SK-N-SH (cell line): ENCODE measurements around the gene ACTN2. TPM values are rescaled to one million over a fixed set of nuclear protein-coding genes. Genes with fewer than 3 reads are reported as not detected.

Experiments used
- CTCF ChIA-PET: fragments of 300-600, 350-600 bp; formaldehyde crosslinking; extraction: SDS; loops from one replicate; lab custom pipeline; 2021; lab: Yijun Ruan, JAX
- POLR2A ChIA-PET: fragments of 350-600 bp; sonication (Branson Sonifier 250); formaldehyde crosslinking; extraction: SDS; loops from one replicate; lab custom pipeline; 2020; ENCODE audit warnings: antibody characterized with exemption, inconsistent platforms; lab: Yijun Ruan, JAX
- DNase-seq: peaks from one replicate; pipeline ENCODE4 v3.0.0; 2012
- H2AFZ ChIP-seq: fragments of 200-600 bp; sonication (generic); 2 replicates; pipeline ENCODE4 v1.8.1; 2016; ENCODE audit warnings: antibody characterized with exemption, mild to moderate bottlenecking, low read depth
- H3F3A ChIP-seq: fragments of 200-600 bp; sonication (generic); replicated peaks from 2 replicates; pipeline ENCODE3; 2016; ENCODE audit warnings: antibody characterized with exemption, mild to moderate bottlenecking; ENCODE audit not compliant: insufficient read depth
- H3K27ac ChIP-seq, 2 experiments: fragments of 200-500 bp in 1 of 2; fragments of 200-600 bp in 1 of 2; sonication (Bioruptor generic) in 1 of 2; sonication (generic), shearing (Covaris generic) in 1 of 2; 2 replicates each; pipeline versions ENCODE4 v1.5.1 to v1.6.1; 2014 to 2016; ENCODE audit warnings: low read depth in 2 of 2, inconsistent platforms in 1 of 2, low read length in 1 of 2, mild to moderate bottlenecking in 1 of 2, mixed read lengths in 1 of 2
- H3K27me3 ChIP-seq: fragments of 200-600 bp; sonication (generic), shearing (Covaris generic); 2 replicates; pipeline ENCODE4 v1.6.1; 2016; ENCODE audit warnings: mixed run types; ENCODE audit not compliant: insufficient read depth
- H3K36me3 ChIP-seq, 2 experiments: fragments of 200-500 bp in 1 of 2; fragments of 200-600 bp in 1 of 2; sonication (Bioruptor generic) in 1 of 2; sonication (generic) in 1 of 2; replicated peaks in 1 of 2; 2 replicates each; pipeline versions ENCODE3 to v1.5.1; 2014 to 2016; ENCODE audit warnings: low read length in 1 of 2, mild to moderate bottlenecking in 1 of 2; ENCODE audit not compliant: insufficient read depth in 2 of 2, control insufficient read depth in 1 of 2
- H3K4me1 ChIP-seq, 2 experiments: fragments of 200-500 bp in 1 of 2; fragments of 200-600 bp in 1 of 2; sonication (Bioruptor generic) in 1 of 2; sonication (generic), shearing (Covaris generic) in 1 of 2; 2 replicates each; pipeline versions ENCODE4 v1.5.1 to v1.6.1; 2014 to 2016; ENCODE audit warnings: low read depth in 1 of 2, low read length in 1 of 2, mixed run types in 1 of 2; ENCODE audit not compliant: insufficient read depth in 2 of 2, control insufficient read depth in 1 of 2
- H3K4me2 ChIP-seq: fragments of 200-600 bp; sonication (generic), shearing (Covaris generic); 2 replicates; pipeline ENCODE4 v1.6.1; 2017; ENCODE audit warnings: mixed run types
- H3K4me3 ChIP-seq, 2 experiments: fragments of 200-500 bp in 1 of 2; fragments of 200-600 bp in 1 of 2; sonication (Bioruptor generic) in 1 of 2; sonication (generic), shearing (Covaris generic) in 1 of 2; 2 replicates each; pipeline versions ENCODE4 v1.5.1 to v1.8.1; 2014 to 2016; ENCODE audit warnings: low read depth in 2 of 2, inconsistent platforms in 1 of 2, low read length in 1 of 2, mild to moderate bottlenecking in 1 of 2, mixed read lengths in 1 of 2, moderate library complexity in 1 of 2
- H3K79me2 ChIP-seq: fragments of 200-600 bp; sonication (generic); 2 replicates; pipeline ENCODE4 v1.8.1; 2017; ENCODE audit warnings: mild to moderate bottlenecking; ENCODE audit not compliant: insufficient read depth
- H3K9ac ChIP-seq: fragments of 200-600 bp; sonication (generic); 2 replicates; pipeline ENCODE4 v1.6.1; 2017; ENCODE audit warnings: mixed run types
- H3K9me2 ChIP-seq: fragments of 200-600 bp; sonication (generic); 2 replicates; pipeline ENCODE4 v1.6.1; 2017; ENCODE audit warnings: mixed run types
- H3K9me3 ChIP-seq: fragments of 200-600 bp; sonication (generic); 2 replicates; pipeline ENCODE4 v1.6.1; 2017; ENCODE audit warnings: mixed run types, mild to moderate bottlenecking, moderate library complexity
- H4K20me1 ChIP-seq: fragments of 200-600 bp; sonication (generic); 2 replicates; pipeline ENCODE4 v1.6.1; 2017; ENCODE audit warnings: mild to moderate bottlenecking, mixed run types; ENCODE audit not compliant: insufficient read depth
- CHD2 ChIP-seq: fragments of 150-350 bp; IDR thresholded peaks from 2 replicates; pipeline ENCODE4 v1.6.1; 2018; ENCODE audit warnings: low read length; ENCODE audit not compliant: partially characterized antibody
- CTCF ChIP-seq: fragments of 200-600 bp; sonication (generic); IDR thresholded peaks from 2 replicates; pipeline ENCODE4 v1.6.1; 2017; ENCODE audit warnings: antibody characterized with exemption, mild to moderate bottlenecking, moderate library complexity
- ELF1 ChIP-seq: IDR thresholded peaks from 2 replicates; pipeline ENCODE4 v1.4.0; 2012
- EP300 ChIP-seq, 2 experiments: IDR thresholded peaks; 2 replicates each; pipeline versions ENCODE4 v1.4.0 to v1.6.1; 2012; ENCODE audit warnings: borderline replicate concordance in 1 of 2, low read depth in 1 of 2, low read length in 1 of 2
- EZH2phosphoT487 ChIP-seq: fragments of 200-600 bp; sonication (generic); IDR thresholded peaks from 2 replicates; pipeline ENCODE4 v1.6.1; 2017; ENCODE audit warnings: low read depth, mixed run types, mild to moderate bottlenecking, antibody characterized with exemption, moderate library complexity, borderline replicate concordance
- FOSL2 ChIP-seq: IDR thresholded peaks from 2 replicates; pipeline ENCODE4 v1.4.0; 2012; ENCODE audit warnings: low read depth, mild to moderate bottlenecking, moderate library complexity, borderline replicate concordance
- FOXJ3 ChIP-seq: sonication (generic); formaldehyde crosslinking; IDR thresholded peaks from 2 replicates; pipeline ENCODE4 v1.5.1; 2020; ENCODE audit warnings: mild to moderate bottlenecking, missing genetic modification reagents
- FOXM1 ChIP-seq: IDR thresholded peaks from 2 replicates; pipeline ENCODE4 v1.4.0; 2012; ENCODE audit warnings: low read depth, mild to moderate bottlenecking
- GABPA ChIP-seq: IDR thresholded peaks from 2 replicates; pipeline ENCODE4 v1.4.0; 2012; ENCODE audit warnings: low read depth, mild to moderate bottlenecking
- IRF3 ChIP-seq: fragments of 150-350 bp; IDR thresholded peaks from 2 replicates; pipeline ENCODE4 v1.6.1; 2016; ENCODE audit warnings: mild to moderate bottlenecking, low read depth, low read length
- MAX ChIP-seq: IDR thresholded peaks from 2 replicates; pipeline ENCODE4 v1.4.0; 2012; ENCODE audit warnings: low read depth
- NRF1 ChIP-seq: IDR thresholded peaks from 2 replicates; pipeline ENCODE4 v1.6.1; 2012; ENCODE audit warnings: low read depth, mild to moderate bottlenecking, low read length
- POLR2AphosphoS5 ChIP-seq: IDR thresholded peaks from 2 replicates; pipeline ENCODE4 v1.6.1; 2012; ENCODE audit warnings: low read depth, low read length
- RCOR1 ChIP-seq: fragments of 150-350 bp; IDR thresholded peaks from 2 replicates; pipeline ENCODE4 v1.6.1; 2017; ENCODE audit warnings: antibody characterized with exemption, low read length
- REST ChIP-seq: IDR thresholded peaks from 2 replicates; pipeline ENCODE4 v1.6.1; 2012; ENCODE audit warnings: mild to moderate bottlenecking, low read depth, low read length, moderate library complexity
- RFX5 ChIP-seq: IDR thresholded peaks from 2 replicates; pipeline ENCODE4 v1.6.1; 2012; ENCODE audit warnings: mild to moderate bottlenecking, improper control_type of control experiment, low read length
- YY1 ChIP-seq: IDR thresholded peaks from 2 replicates; pipeline ENCODE4 v1.4.0; 2012; ENCODE audit warnings: low read depth, mild to moderate bottlenecking
- ZBTB33 ChIP-seq: IDR thresholded peaks from 2 replicates; pipeline ENCODE4 v1.4.0; 2012; ENCODE audit warnings: low read depth, borderline replicate concordance
- WGBS: methylation state at CpG from one replicate; pipeline ENCODE4 v1.1.6; 2017; ENCODE audit warnings: low lambda C conversion rate; 5-methylcytosine and 5-hydroxymethylcytosine counted together
- polyA plus RNA-seq, 3 experiments: library from polyadenylated mRNA; depleted of rRNA; stranded (reverse); fragments of >200 nt; gene quantifications; 2 replicates each; pipeline ENCODE4 v1.2.3, GENCODE V29; 2012

The ACTN2 gene
- polyA plus RNA-seq, 1 of the 3 experiments (the other 2 are of a cell fraction) = 0.15 TPM

- Histone ChIP-seq H3K27ac (no peak overlapping the region), H2AFZ (no peak overlapping the region), H3K9ac (no peak overlapping the region), H3K9me2 (no peaks in the 10 kb centered on the region), H3K27me3 (no peaks in the 10 kb centered on the region), H3F3A (no peaks in the 10 kb centered on the region), H3K79me2 (no peaks in the 10 kb centered on the region), H4K20me1 (no peaks in the 10 kb centered on the region), H3K4me2 (peak overlapping the region; percentile 1; the same call in 1 of the 2 replicates), H3K4me1 (no peaks in the 10 kb centered on the region), H3K4me3 (no peak overlapping the region)
- WGBS = 26% methylated on average over 5 of the region's 5 CpGs
- POLR2A ChIA-PET = no interaction called here
- no peak for DNase-seq
- TF ChIP-seq CTCF (no peak), MAX (no peak), RCOR1 (no peak)
- TF ChIP-seq, all 33 proteins: peak for 0
- H3K36me3 ChIP-seq = no peaks in the 10 kb centered on the region
- CTCF ChIA-PET = interaction anchor here (0.6 kb wide), 1 partner anchor 646 kb away, joined by 3 read pairs; no protein-coding TSS in a partner anchor
- H3K9me3 ChIP-seq = no peaks in the 10 kb centered on the region
Observed at GRCh38 chr1:236673289-236673919, 12.9 kb upstream of the ACTN2 start.

GRCh38 chr1:236677641-236678235 lies 8.6 kb upstream of the ACTN2 start:
- no peak overlapping the region for H2AFZ ChIP-seq
- no peaks in the 10 kb centered on the region for H3K9me3 ChIP-seq
- no peak overlapping the region for H3K9ac ChIP-seq
- no peaks in the 10 kb centered on the region for H3F3A ChIP-seq
- no peaks in the 10 kb centered on the region for H3K9me2 ChIP-seq
- H3K27me3 ChIP-seq = no peaks in the 10 kb centered on the region
- POLR2A ChIA-PET = no interaction called here
- no peak overlapping the region for H3K27ac ChIP-seq
- 33% methylated on average over 3 of the region's 3 CpGs for WGBS
- no peaks in the 10 kb centered on the region for H4K20me1 ChIP-seq
- H3K79me2 ChIP-seq = no peaks in the 10 kb centered on the region
- no peak overlapping the region for H3K4me2 ChIP-seq
- H3K4me3 ChIP-seq = no peak overlapping the region
- no peak for DNase-seq
- H3K4me1 ChIP-seq = no peaks in the 10 kb centered on the region
- no peaks in the 10 kb centered on the region for H3K36me3 ChIP-seq
- CTCF ChIA-PET = no interaction called here
- no peak for TF ChIP-seq FOSL2
- no peak for TF ChIP-seq EZH2phosphoT487
- TF ChIP-seq ELF1 = no peak
- no peak for TF ChIP-seq RFX5
- TF ChIP-seq GABPA = no peak
- no peak for TF ChIP-seq RCOR1
- TF ChIP-seq ZBTB33 = no peak
- TF ChIP-seq IRF3 = no peak
- no peak for TF ChIP-seq YY1
- TF ChIP-seq CHD2 = no peak
- TF ChIP-seq FOXM1 = no peak
- no peak for TF ChIP-seq POLR2AphosphoS5
- TF ChIP-seq FOXJ3 (CRISPR knock-in tag) = no peak
- TF ChIP-seq EP300 (IDR thresholded peaks at IDR 0.05; ENCODE audit: borderline replicate concordance in 1 of 2, low read depth in 1 of 2, low read length in 1 of 2) = no peak
- no peak for TF ChIP-seq REST
- TF ChIP-seq NRF1 = no peak
